Measurements from ENCODE around the gene AQP6.

AQP6 gene

GRCh38 chr12:49955899-49956662 is 16.7 kb upstream of the AQP6 start:
- no peak for FAIRE-seq
- DNase-seq (ENCODE audit: insufficient read length, low spot score): no peak

GRCh38 chr12:49956663-49957569 is 15.8 kb upstream of the AQP6 start:
- no peak for DNase-seq (ENCODE audit: insufficient read length, low spot score)
- FAIRE-seq: no peak

DNA sequence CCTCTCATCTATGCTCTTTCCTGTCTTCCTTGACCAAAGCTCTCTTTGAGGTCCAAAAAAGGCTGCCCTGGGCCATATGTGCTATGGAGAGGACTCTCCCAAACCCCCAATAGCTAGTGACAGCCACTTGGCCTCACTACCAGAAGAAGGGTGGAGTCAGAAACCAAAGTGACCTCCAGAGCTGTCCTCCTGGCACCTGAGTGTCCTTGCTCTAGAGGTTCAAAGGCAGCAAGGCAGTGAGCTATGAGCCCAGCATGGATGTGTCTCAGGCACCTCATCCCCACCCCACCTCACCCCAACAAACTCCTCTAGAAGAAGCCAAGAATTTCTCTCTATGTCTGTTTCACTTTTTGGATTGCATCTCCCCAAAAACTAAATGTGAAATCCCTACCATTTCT is 15.2 kb upstream of the AQP6 start:
- FAIRE-seq: no peak
- DNase-seq (ENCODE audit: insufficient read length, low spot score): no peak

DNA sequence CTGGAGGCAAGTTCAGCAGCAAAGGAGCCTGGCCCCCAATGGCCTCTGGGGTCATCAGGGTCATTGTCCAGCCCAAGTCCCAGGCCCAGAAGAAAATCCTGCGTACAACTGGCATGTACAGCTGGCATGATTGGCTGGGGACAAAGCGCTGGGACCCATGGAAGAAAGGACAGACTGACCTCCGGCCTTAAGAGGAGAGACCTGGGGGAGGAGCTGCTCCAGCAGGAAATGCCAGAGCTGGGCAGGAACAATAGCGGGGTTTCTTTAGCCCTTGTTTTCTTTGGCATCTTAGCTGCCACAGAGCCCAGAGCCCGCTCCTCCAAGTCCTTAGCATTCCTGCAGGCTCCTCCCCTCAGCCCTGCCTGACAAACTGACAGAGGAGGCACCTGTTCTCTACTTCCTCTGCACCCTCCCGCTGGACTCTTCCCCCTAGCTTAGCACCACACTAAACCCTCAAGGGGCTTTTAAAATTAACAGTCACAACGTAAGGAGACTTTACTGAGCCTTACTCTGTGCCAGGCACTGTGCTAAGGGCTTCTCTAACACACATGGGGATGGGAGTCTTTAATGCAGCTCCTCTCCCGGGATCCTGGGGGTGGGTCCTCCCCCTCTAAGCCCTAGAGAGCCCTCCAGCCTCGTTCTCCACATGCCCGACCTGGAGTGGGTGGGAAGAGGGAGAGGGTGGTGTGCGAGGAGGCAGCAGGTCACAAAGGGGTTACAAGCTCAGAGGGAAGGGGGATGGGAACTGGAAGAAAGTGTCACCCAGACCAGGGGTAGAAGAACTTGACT is 12.9 kb upstream of the AQP6 start:
- FAIRE-seq: no peak
- peak; percentile 74 for DNase-seq (ENCODE audit: insufficient read length, low spot score)

- no peak for DNase-seq (ENCODE audit: insufficient read length, low spot score)
- no peak for FAIRE-seq
These were observed 12.2 kb upstream of the AQP6 start for GRCh38 chr12:49960474-49961110.

DNA sequence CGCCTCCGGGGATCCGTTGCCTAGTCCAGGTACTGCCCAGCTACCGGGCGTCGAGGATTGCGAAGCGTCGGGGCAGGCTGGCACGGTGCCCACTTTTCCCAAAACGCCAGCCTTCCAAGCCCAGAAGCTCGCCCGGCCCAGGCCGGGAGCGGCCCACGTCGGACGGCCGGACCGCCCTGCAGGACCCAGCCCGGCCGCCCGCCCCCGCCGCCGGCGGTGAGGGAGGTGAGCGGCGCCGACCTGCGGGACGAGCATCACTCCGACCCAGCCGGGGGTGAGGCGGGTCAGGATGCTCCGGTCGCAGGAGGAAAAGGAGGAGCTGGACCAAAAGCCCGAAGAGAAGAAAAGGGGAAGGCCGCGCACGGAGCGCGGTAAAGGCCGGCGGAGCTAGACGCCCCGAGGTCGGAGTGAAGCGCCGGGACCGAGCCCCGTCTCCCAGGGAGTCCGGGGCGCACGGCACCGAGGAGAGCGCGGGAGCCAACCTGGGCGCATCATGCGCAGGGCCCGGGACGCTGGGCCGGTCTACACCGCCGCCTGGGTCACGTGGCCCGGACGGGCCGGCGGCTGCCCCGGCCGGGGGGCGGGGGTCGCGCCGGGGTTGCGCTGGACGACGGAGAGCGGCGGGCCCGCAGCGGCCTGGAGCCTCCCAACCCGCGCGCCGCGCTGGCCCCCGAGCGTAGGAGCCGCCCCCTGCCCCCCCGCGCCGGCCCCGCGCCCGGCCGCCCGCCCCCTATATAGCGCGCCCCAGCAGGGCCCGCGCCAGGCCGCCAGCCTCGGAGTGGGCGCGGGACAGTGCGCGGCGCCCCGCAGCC is 11.4 kb upstream of the AQP6 start, which contains the start of gene AQP5:
Gene AQP5, plus strand, starts transcription at position 762 of the 812 bp plus-strand sequence. CDS start 146 bp downstream, outside the sequence.
- DNase-seq (ENCODE audit: insufficient read length, low spot score) (no peak), FAIRE-seq (no peak)

- DNase-seq (ENCODE audit: insufficient read length, low spot score): no peak
- FAIRE-seq: no peak
These were observed 10.6 kb upstream of the AQP6 start for GRCh38 chr12:49961993-49962764.

DNA sequence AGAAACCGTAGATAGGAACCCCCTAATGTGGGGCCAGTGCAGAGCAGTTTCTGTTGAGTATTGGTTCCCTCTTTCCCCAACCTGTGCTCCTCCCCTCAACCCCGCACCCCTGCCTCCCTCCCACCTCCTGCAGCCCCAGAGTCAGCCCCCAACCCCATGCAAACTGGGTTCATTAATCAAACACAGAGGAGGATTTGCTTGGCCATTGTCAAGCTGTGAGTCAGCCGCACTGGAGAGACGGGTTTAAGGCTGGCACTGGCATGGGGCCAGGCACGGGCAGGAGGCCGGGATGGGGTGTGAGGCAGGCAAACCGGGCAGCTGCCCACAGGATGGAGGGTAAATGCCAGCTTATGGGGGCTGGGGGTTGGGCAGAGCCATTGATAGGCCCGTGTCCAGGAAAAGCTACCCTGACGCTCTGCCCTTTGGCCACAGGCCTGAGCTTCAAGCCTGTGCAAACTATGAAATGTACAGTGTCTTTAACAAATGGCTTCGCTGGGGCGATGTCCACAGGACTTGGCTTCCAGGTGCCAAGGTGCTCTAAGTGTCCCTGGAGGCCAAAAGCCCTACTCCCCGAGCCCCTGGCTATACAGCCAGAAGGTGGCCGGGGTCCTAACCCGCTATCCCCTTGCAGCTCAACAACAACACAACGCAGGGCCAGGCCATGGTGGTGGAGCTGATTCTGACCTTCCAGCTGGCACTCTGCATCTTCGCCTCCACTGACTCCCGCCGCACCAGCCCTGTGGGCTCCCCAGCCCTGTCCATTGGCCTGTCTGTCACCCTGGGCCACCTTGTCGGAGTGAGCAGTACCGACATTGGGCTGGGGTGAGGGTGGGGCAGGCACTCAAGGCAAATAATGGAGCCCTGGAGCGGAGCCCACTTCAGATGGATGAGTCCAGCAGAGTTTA is 9.6 kb upstream of the AQP6 start:
- DNase-seq (ENCODE audit: insufficient read length, low spot score) (peak; percentile 76), FAIRE-seq (peak; percentile 89)

- no peak for FAIRE-seq
- DNase-seq (ENCODE audit: insufficient read length, low spot score): no peak
These were observed 8.6 kb upstream of the AQP6 start for GRCh38 chr12:49963976-49964815.

DNA sequence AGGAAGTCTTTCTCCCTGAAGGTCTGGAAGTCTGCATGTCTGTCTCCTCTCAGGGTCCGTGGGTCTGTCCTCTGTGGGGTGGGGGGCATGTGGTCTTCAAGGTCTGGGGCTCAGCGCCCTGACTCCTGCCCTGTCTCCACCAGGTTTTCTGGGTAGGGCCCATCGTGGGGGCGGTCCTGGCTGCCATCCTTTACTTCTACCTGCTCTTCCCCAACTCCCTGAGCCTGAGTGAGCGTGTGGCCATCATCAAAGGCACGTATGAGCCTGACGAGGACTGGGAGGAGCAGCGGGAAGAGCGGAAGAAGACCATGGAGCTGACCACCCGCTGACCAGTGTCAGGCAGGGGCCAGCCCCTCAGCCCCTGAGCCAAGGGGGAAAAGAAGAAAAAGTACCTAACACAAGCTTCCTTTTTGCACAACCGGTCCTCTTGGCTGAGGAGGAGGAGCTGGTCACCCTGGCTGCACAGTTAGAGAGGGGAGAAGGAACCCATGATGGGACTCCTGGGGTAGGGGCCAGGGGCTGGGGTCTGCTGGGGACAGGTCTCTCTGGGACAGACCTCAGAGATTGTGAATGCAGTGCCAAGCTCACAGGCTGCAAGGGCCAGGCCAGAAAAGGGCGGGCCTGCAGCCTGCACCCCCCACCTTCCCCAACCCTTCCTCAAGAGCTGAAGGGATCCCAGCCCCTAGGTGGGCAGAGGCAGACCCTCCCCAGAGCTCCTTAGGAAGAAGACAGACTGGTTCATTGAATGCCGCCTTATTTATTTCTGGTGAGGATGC is 7.7 kb upstream of the AQP6 start:
- FAIRE-seq (no peak), DNase-seq (ENCODE audit: insufficient read length, low spot score) (no peak)

DNA sequence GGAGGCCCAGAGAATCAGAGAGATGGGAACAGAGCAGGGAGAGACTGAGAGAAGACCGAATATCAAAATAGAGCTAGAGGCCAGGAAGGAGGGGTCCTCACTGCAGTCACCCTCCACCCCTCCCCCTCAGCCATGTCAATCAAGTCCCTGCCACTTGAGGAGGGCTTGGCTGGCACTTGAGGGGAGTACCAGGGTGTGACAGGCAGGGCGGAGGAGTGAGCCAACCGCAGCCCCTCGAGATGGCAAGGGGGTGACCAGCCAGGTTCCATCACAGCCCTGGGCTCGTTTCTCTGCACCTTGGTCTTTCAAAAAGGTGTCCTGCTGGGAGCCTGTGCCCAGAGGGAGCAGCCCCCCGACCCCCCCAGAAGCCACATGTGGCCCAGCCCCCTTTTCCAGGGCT is 6.9 kb upstream of the AQP6 start:
- no peak for FAIRE-seq

GRCh38 chr12:49966511-49967041 is 6.2 kb upstream of the AQP6 start:
- no peak for FAIRE-seq

More for the DNA sequence above, 6.9 kb upstream of the AQP6 start:
- no peak for DNase-seq (ENCODE audit: insufficient read length, low spot score)

DNA sequence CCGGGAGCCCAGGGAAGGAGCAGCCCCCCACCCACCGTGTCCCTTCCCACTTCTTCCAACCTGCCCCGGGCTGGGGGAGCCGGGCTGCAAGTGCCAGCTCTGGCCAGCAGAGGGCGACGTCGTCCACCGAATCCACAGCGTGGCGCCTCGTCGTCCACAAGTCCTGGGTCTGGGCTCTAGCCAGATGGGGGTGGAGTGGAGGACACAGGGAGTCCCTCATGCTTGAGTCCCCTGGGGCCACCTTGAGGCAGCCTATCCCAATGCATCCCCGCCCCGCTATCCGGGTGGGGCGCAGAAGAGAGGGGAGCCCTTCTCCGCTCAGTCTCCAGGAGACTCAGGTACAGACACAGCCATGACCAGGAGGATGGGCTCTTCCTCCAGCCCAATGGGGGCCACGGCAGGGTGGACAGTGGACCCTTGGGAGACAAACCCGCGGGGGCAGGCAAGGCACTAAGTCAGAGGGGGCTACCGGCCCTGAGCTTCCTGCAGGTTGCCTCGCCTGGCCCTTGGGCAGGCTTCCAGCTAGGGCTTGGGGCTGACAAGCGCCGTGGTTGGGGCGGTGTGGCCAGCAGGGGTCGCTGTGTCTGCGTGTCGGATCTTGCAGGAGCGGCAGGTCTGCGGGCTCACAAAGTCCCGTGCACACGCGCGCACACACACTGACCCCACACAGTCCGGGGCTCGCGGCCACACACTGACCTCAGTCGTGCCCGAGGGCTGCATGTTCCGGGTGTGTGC is 5.5 kb upstream of the AQP6 start:
- FAIRE-seq (peak; percentile 97), DNase-seq (ENCODE audit: insufficient read length, low spot score) (peak; percentile 92)

More at GRCh38 chr12:49966511-49967041, 6.2 kb upstream of the AQP6 start:
- DNase-seq (ENCODE audit: insufficient read length, low spot score): no peak

DNA sequence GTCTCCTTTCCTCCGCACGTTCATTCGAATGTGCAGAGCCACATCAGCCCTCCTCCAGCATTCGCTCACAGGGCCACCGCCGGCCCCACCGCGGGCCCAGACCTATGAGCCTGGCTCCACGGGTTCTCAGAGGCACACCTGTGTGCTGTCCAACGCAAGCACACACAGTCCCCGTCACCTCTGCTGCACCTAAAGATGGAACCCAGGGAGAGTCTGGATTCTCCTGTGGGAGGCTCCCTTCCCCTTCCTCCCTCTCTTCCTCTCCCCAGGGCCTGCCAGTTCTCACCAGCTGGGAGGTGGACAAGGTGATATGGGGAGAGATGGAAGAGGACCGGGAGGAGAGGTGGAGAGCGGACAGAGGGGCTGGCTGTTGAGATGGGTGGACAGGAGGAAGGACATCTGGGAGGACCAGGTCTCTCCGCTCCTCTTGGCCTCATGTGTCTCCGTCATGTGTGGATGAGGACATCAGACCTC is 4.9 kb upstream of the AQP6 start:
- DNase-seq (ENCODE audit: insufficient read length, low spot score) (no peak), FAIRE-seq (no peak)

DNA sequence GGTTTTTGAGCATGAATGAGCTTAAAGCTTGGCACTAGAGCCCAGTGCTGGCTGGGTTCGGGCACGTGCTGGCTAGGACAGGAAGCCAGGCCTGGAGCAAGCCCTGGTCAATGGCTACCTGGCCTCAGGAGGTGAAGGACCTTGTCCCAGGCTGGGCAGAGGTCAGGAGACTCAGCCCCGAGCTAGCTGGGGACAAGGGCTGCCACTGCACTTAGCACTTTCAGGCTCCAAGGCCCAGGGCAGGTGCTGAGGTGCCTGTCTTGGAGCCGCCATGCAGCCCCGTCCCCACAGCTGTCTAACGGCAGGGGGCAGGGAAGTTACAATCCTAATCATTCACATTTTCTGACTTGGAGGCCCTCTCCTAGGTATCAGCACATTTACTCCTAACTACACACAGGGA is 4.3 kb upstream of the AQP6 start:
- no peak for FAIRE-seq
- no peak for DNase-seq (ENCODE audit: insufficient read length, low spot score)
